ENCODE measurements around the gene C1orf232. TPM values are rescaled to one million over a fixed set of nuclear protein-coding genes. Genes with fewer than 3 reads are reported as not detected.
A peak's percentile ranks its signal among the peaks of the same experiment; 100 is the strongest.

C1orf232 gene
- total RNA-seq, 1 donor from 2014 or later: not detected

DNA sequence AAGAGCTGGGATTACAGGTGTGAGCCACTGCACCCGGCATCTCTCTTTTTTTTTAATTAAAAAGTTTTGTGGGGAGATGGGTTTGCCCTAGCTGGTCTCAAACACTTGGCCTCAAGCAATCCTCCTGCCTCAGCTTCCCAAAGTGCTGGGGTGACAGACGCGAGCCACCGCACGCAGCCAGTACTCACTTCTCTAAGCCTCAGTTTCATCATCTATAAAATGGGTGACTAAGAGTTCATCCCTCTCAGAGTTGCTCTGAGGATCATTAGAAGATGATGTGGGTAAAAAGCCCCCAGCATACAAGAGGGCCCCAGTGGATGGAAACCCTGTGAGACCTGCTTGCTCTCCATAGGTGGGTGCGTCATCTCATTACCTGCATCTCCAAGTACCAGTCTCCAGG, 19.1 kb upstream of the C1orf232 start:
- H3K27ac Mint-ChIP-seq (ENCODE audit: unreplicated experiment): no peak overlapping the region
- no peak for DNase-seq (ENCODE audit: low spot score)
- no peak overlapping the region for H3K4me3 Mint-ChIP-seq (ENCODE audit: unreplicated experiment)
- TF ChIP-seq, protein P1, sequence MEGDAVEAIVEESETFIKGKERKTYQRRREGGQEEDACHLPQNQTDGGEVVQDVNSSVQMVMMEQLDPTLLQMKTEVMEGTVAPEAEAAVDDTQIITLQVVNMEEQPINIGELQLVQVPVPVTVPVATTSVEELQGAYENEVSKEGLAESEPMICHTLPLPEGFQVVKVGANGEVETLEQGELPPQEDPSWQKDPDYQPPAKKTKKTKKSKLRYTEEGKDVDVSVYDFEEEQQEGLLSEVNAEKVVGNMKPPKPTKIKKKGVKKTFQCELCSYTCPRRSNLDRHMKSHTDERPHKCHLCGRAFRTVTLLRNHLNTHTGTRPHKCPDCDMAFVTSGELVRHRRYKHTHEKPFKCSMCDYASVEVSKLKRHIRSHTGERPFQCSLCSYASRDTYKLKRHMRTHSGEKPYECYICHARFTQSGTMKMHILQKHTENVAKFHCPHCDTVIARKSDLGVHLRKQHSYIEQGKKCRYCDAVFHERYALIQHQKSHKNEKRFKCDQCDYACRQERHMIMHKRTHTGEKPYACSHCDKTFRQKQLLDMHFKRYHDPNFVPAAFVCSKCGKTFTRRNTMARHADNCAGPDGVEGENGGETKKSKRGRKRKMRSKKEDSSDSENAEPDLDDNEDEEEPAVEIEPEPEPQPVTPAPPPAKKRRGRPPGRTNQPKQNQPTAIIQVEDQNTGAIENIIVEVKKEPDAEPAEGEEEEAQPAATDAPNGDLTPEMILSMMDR (IDR thresholded peaks at IDR 0.05): no peak
- no peaks in the 10 kb centered on the region for H3K4me1 Mint-ChIP-seq (ENCODE audit: low read depth)
- no peaks in the 10 kb centered on the region for H3K9me3 Mint-ChIP-seq (ENCODE audit: low read depth)
- peaks cover 1% of the 10 kb centered on the region for H3K36me3 Mint-ChIP-seq (ENCODE audit: low read depth)
- peaks cover 2% of the 10 kb centered on the region for H3K27me3 Mint-ChIP-seq (ENCODE audit: low read depth)

DNA sequence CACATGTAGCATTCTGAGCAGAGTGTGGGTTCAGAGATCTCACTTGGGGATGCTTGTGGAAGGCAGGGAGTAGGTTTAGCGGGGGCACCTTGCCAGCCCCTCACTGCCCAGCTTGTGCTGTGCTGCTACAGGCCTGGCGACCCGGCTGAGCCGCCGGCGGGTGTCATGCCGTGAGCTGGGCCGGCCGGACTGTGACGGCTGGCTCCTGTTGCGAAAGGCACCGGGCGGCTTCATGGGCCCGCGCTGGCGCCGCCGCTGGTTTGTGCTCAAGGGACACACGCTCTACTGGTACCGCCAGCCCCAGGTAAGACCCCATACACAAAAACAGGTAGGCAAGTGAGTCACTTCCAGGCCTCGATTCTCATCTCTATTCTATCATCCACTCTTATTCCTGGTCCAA, 16.1 kb upstream of the C1orf232 start:
- H3K4me1 Mint-ChIP-seq (ENCODE audit: low read depth): no peaks in the 10 kb centered on the region
- no peak overlapping the region for H3K4me3 Mint-ChIP-seq (ENCODE audit: unreplicated experiment)
- TF ChIP-seq, protein P1 (IDR thresholded peaks at IDR 0.05): no peak
- no peak overlapping the region for H3K27ac Mint-ChIP-seq (ENCODE audit: unreplicated experiment)
- H3K27me3 Mint-ChIP-seq (ENCODE audit: low read depth): no peaks in the 10 kb centered on the region
- H3K9me3 Mint-ChIP-seq (ENCODE audit: low read depth): no peaks in the 10 kb centered on the region
- no peak for DNase-seq (ENCODE audit: low spot score)
- H3K36me3 Mint-ChIP-seq (ENCODE audit: low read depth): peaks cover 1% of the 10 kb centered on the region

DNA sequence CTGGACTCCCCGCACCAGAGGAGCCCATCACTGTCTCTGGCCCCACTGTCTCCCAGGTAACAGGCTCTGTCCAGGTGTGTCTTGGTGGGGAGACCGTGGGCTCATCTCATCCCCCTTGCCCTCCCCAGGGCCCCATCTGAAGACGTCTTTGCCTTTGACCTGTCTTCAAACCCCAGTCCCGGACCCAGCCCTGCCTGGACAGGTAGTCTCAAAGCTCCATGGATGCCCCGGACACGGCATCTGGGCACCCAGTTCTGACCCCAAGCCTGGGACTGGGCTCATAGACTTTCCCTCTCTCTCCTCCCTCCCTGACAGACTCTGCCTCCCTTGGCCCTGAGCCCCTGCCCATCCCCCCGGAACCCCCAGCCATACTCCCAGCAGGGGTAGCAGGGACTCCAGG, 15.3 kb upstream of the C1orf232 start:
- no peak for DNase-seq (ENCODE audit: low spot score)
- no peaks in the 10 kb centered on the region for H3K4me1 Mint-ChIP-seq (ENCODE audit: low read depth)
- H3K27me3 Mint-ChIP-seq (ENCODE audit: low read depth): no peaks in the 10 kb centered on the region
- H3K27ac Mint-ChIP-seq (ENCODE audit: unreplicated experiment): no peak overlapping the region
- no peak overlapping the region for H3K4me3 Mint-ChIP-seq (ENCODE audit: unreplicated experiment)
- TF ChIP-seq, protein P1 (IDR thresholded peaks at IDR 0.05): no peak
- no peaks in the 10 kb centered on the region for H3K9me3 Mint-ChIP-seq (ENCODE audit: low read depth)
- H3K36me3 Mint-ChIP-seq (ENCODE audit: low read depth): no peaks in the 10 kb centered on the region

DNA sequence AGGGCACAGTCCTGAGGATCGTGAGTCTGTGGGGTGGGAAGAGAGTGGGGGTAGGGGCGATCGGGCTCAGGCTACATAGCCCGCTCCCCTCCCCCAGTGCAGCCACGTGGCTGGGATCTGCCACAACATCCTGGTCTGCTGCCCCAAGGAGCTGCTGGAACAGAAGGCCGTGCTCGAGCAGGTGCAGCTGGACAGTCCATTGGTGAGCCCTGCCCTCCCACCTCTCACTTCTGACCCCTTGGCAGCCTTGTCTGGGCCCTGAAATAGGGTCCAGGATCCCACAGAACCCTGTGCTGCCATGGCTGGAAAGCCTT, 13.6 kb upstream of the C1orf232 start:
- DNase-seq (ENCODE audit: low spot score): no peak
- no peaks in the 10 kb centered on the region for H3K4me1 Mint-ChIP-seq (ENCODE audit: low read depth)
- TF ChIP-seq, protein P1 (IDR thresholded peaks at IDR 0.05): no peak
- no peak overlapping the region for H3K27ac Mint-ChIP-seq (ENCODE audit: unreplicated experiment)
- H3K36me3 Mint-ChIP-seq (ENCODE audit: low read depth): no peaks in the 10 kb centered on the region
- no peaks in the 10 kb centered on the region for H3K9me3 Mint-ChIP-seq (ENCODE audit: low read depth)
- H3K27me3 Mint-ChIP-seq (ENCODE audit: low read depth): no peaks in the 10 kb centered on the region
- H3K4me3 Mint-ChIP-seq (ENCODE audit: unreplicated experiment): no peak overlapping the region

DNA sequence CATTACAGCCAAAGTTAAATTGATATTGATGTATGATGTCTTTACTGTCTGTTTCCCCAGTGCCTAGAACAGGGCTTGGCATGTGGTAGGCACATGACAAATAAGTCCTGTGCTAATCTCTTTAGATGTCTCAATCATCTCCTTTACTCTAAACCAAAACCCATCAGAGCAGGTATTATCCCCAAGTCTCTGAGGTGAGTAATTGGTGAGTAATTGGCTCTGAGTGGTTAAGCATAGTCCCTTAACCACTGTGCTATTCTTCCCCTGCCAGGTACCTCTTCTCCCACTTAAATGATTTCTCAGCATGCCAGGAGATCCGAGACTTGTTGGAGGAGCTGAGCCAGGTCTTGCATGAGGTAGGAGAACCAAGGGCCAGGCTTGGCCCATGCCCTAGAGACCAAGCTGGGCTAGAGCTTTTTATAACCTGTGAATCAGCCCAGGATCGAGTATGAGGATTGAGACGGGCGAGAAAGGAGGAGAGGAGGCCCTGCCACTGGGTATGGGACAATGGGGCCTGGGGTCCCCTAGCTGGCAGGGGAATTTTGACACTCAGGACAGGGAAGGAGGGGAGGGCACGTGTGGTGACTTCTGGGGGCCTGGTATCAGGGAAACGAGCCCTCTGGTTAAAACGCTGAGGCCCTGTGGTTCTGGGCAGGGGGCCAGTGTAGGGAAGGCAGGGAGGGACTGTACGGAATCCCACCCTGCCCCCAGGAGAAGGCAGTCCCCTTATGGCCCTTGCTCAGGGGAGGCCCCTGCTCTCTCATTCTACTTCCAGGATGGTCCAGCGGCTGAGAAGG, 13.0 kb upstream of the C1orf232 start:
- no peaks in the 10 kb centered on the region for H3K4me1 Mint-ChIP-seq (ENCODE audit: low read depth)
- no peaks in the 10 kb centered on the region for H3K27me3 Mint-ChIP-seq (ENCODE audit: low read depth)
- no peaks in the 10 kb centered on the region for H3K36me3 Mint-ChIP-seq (ENCODE audit: low read depth)
- TF ChIP-seq, protein P1 (IDR thresholded peaks at IDR 0.05): no peak
- no peak for DNase-seq (ENCODE audit: low spot score)
- peak overlapping the region; percentile 47 for H3K27ac Mint-ChIP-seq (ENCODE audit: unreplicated experiment)
- no peaks in the 10 kb centered on the region for H3K9me3 Mint-ChIP-seq (ENCODE audit: low read depth)
- H3K4me3 Mint-ChIP-seq (ENCODE audit: unreplicated experiment): no peak overlapping the region

Data from chondrocyte (in vitro differentiated cells).